ENCODE data around the gene ADAMTS2.

The ADAMTS2 gene

DNA sequence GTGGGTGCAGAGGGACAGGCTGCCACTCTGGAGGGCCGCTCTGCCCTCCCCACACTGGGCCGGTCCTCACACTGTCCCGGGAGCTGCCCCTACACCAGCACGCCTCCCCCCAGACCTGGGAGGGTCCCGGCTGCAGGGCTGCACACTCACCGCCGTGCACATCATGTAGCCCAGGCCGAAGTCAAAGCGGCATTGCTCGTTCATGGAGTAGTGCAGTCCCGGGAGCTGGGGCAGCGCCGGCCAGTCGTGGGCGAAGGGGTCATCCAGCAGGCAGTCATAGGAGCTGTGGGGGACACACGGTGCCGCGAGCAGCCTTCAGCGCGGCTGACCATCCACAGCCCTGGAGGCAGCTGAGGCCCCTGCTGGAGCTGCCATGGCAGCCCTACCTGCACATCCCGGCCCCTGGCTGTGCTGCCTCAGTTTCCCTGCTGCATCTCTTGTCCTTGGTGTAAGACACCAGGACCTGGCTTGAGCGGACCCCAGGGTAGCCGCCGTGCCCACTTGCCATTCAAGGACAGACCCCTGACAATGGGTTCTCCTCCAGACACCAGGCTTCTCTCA lies 191.8 kb downstream of the ADAMTS2 start:
- H3K4me1 ChIP-seq (ENCODE audit: insufficient read depth, low read length, severe bottlenecking), result no peaks in the 10 kb centered on the region
- no peaks in the 10 kb centered on the region for H3K27me3 ChIP-seq (ENCODE audit: insufficient read depth, low read length)
- no peaks in the 10 kb centered on the region for H3F3A ChIP-seq (ENCODE audit: insufficient read depth, low read length)
- no peaks in the 10 kb centered on the region for H3K79me2 ChIP-seq (ENCODE audit: insufficient read depth, low read length)
- no peak overlapping the region for H3K9ac ChIP-seq (ENCODE audit: low read length)
- H3K36me3 ChIP-seq (ENCODE audit: insufficient read depth, low read length), result no peaks in the 10 kb centered on the region
- no peak for TF ChIP-seq EZH2 (IDR thresholded peaks at IDR 0.05; ENCODE audit: borderline replicate concordance, low read length)
- TF ChIP-seq, protein P1, sequence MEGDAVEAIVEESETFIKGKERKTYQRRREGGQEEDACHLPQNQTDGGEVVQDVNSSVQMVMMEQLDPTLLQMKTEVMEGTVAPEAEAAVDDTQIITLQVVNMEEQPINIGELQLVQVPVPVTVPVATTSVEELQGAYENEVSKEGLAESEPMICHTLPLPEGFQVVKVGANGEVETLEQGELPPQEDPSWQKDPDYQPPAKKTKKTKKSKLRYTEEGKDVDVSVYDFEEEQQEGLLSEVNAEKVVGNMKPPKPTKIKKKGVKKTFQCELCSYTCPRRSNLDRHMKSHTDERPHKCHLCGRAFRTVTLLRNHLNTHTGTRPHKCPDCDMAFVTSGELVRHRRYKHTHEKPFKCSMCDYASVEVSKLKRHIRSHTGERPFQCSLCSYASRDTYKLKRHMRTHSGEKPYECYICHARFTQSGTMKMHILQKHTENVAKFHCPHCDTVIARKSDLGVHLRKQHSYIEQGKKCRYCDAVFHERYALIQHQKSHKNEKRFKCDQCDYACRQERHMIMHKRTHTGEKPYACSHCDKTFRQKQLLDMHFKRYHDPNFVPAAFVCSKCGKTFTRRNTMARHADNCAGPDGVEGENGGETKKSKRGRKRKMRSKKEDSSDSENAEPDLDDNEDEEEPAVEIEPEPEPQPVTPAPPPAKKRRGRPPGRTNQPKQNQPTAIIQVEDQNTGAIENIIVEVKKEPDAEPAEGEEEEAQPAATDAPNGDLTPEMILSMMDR (IDR thresholded peaks at IDR 0.05; ENCODE audit: low read length), result no peak
- no peak overlapping the region for H3K27ac ChIP-seq (ENCODE audit: low read depth, low read length, poor library complexity, severe bottlenecking)
- H4K20me1 ChIP-seq (ENCODE audit: insufficient read depth, low read length), result no peaks in the 10 kb centered on the region
- no peak overlapping the region for H2AFZ ChIP-seq (ENCODE audit: low read length)
- H3K4me3 ChIP-seq (ENCODE audit: low read depth, low read length, poor library complexity, severe bottlenecking), result no peak overlapping the region
- H3K4me2 ChIP-seq (ENCODE audit: low read length), result no peak overlapping the region
- H3K9me2 ChIP-seq (ENCODE audit: low read depth, low read length), result no peaks in the 10 kb centered on the region
- H3K9me3 ChIP-seq (ENCODE audit: low read length), result no peaks in the 10 kb centered on the region

DNA sequence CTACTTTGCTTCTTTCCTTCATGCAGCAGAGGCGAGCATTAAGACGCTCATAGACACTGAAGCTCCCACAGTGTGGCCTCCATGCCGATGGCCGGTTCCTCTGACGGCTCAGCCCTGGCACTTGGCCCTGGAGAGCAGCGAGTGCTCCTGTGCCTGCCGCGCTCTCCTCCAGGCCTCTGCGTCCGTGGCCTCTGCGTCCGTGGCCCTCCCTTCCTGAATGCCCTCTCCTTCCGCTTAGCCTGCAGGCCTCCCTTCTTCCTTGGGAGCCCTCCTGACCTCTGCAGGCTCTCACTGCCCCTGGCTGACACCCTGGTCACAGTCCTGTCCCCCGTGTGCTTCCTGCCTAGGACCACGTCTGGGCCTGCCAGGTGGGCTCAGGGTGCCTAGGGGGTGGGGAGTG lies 192.3 kb downstream of the ADAMTS2 start:
- Histone ChIP-seq H2AFZ (ENCODE audit: low read length) (no peak overlapping the region), H3K9me2 (ENCODE audit: low read depth, low read length) (no peaks in the 10 kb centered on the region), H3K27me3 (ENCODE audit: insufficient read depth, low read length) (no peaks in the 10 kb centered on the region), H3K9me3 (ENCODE audit: low read length) (no peaks in the 10 kb centered on the region), H3F3A (ENCODE audit: insufficient read depth, low read length) (no peaks in the 10 kb centered on the region), H3K4me3 (ENCODE audit: low read depth, low read length, poor library complexity, severe bottlenecking) (no peak overlapping the region), H3K79me2 (ENCODE audit: insufficient read depth, low read length) (no peaks in the 10 kb centered on the region), H3K9ac (ENCODE audit: low read length) (no peak overlapping the region), H3K4me1 (ENCODE audit: insufficient read depth, low read length, severe bottlenecking) (no peaks in the 10 kb centered on the region), H3K27ac (ENCODE audit: low read depth, low read length, poor library complexity, severe bottlenecking) (no peak overlapping the region), H3K4me2 (ENCODE audit: low read length) (no peak overlapping the region), H3K36me3 (ENCODE audit: insufficient read depth, low read length) (no peaks in the 10 kb centered on the region), H4K20me1 (ENCODE audit: insufficient read depth, low read length) (no peaks in the 10 kb centered on the region)
- TF ChIP-seq EZH2 (IDR thresholded peaks at IDR 0.05; ENCODE audit: borderline replicate concordance, low read length), result no peak
- TF ChIP-seq, protein P1 (IDR thresholded peaks at IDR 0.05; ENCODE audit: low read length), result no peak

DNA sequence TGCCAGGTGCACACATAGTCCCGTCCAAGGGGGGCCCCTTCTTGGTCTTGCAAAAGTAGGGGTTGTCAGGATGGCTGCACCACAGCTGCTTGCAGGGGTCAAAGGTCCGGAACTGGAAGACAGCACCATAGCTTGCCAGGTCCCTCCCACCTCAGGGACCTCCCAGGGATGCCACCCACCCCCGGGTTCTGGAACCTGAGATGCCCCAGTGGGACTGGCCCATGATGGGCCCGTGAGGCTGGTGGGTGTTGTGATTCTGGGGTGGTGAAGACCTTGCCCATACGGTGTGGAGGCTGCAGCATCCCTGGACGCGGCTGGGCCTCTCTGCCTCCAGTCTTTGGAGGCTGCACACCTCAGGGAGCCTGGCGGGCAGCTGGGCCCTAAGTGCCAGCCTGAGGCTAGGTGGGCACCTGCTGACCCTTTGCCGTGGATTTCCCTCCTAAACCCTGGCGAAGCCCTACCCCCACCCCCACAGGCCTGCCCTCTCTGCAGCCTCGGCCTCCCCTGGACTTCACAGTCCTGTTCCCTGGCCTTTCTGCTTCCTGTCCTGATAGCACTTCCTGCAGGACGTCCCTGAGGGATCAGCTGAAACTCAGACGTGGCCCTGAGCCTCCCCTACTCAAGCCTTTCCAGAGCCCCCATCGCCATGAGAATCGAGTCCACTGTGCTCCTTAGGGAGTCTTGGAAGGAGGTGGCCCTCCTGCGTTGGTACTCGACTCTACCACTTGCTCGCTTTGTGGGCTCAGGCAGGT lies 192.9 kb downstream of the ADAMTS2 start:
- Histone ChIP-seq H4K20me1 (ENCODE audit: insufficient read depth, low read length) (no peaks in the 10 kb centered on the region), H3K4me1 (ENCODE audit: insufficient read depth, low read length, severe bottlenecking) (no peaks in the 10 kb centered on the region), H3K36me3 (ENCODE audit: insufficient read depth, low read length) (no peaks in the 10 kb centered on the region), H3K9me2 (ENCODE audit: low read depth, low read length) (no peaks in the 10 kb centered on the region), H3K4me2 (ENCODE audit: low read length) (no peak overlapping the region), H3K4me3 (ENCODE audit: low read depth, low read length, poor library complexity, severe bottlenecking) (no peak overlapping the region), H2AFZ (ENCODE audit: low read length) (no peak overlapping the region), H3K79me2 (ENCODE audit: insufficient read depth, low read length) (no peaks in the 10 kb centered on the region), H3K9me3 (ENCODE audit: low read length) (no peaks in the 10 kb centered on the region), H3K27ac (ENCODE audit: low read depth, low read length, poor library complexity, severe bottlenecking) (no peak overlapping the region), H3F3A (ENCODE audit: insufficient read depth, low read length) (no peaks in the 10 kb centered on the region), H3K27me3 (ENCODE audit: insufficient read depth, low read length) (no peaks in the 10 kb centered on the region), H3K9ac (ENCODE audit: low read length) (no peak overlapping the region)
- TF ChIP-seq, protein P1 (IDR thresholded peaks at IDR 0.05; ENCODE audit: low read length), result no peak
- no peak for TF ChIP-seq EZH2 (IDR thresholded peaks at IDR 0.05; ENCODE audit: borderline replicate concordance, low read length)

Data from OCI-LY1 (cell line).